ENCODE measurements around the gene ACER3.
A peak's percentile ranks its signal among the peaks of the same experiment; 100 is the strongest.
"Not testable (repeated sequence)": the region's sequence is repeated elsewhere in the genome, so short reads cannot be mapped to it uniquely, and the experiment has no call there.

Gene ACER3

GRCh38 chr11:76880314-76880713 lies 19.6 kb downstream of the ACER3 start:
- no peak for DNase-seq

GRCh38 chr11:76880956-76881355 lies 20.2 kb downstream of the ACER3 start:
- no peak for DNase-seq

GRCh38 chr11:76885390-76886097 lies 24.8 kb downstream of the ACER3 start:
- DNase-seq: no peak

- DNase-seq: no peak
These were observed 28.3 kb downstream of the ACER3 start for GRCh38 chr11:76888989-76889388.

- no peak for DNase-seq
These were observed 28.8 kb downstream of the ACER3 start for GRCh38 chr11:76889411-76889975.

GRCh38 chr11:76890329-76890728 lies 29.6 kb downstream of the ACER3 start:
- no peak for DNase-seq

GRCh38 chr11:76891285-76891684 lies 30.6 kb downstream of the ACER3 start:
- DNase-seq: no peak

- no peak for DNase-seq
These were observed 31.1 kb downstream of the ACER3 start for GRCh38 chr11:76891793-76892192.

- DNase-seq: no peak
These were observed 31.6 kb downstream of the ACER3 start for GRCh38 chr11:76892306-76892705.

GRCh38 chr11:76897233-76897632 lies 36.5 kb downstream of the ACER3 start:
- no peak for DNase-seq

- DNase-seq: no peak
These were observed 40.4 kb downstream of the ACER3 start for GRCh38 chr11:76901144-76901543.

- not testable (repeated sequence) for DNase-seq
These were observed 40.9 kb downstream of the ACER3 start for GRCh38 chr11:76901622-76902021.

GRCh38 chr11:76902121-76903014 lies 41.6 kb downstream of the ACER3 start:
- DNase-seq: no peak

- DNase-seq: no peak
These were observed 42.6 kb downstream of the ACER3 start for GRCh38 chr11:76903325-76903724.

GRCh38 chr11:76910620-76911414 lies 50.1 kb downstream of the ACER3 start:
- no peak for DNase-seq

- DNase-seq: no peak
These were observed 50.7 kb downstream of the ACER3 start for GRCh38 chr11:76911415-76911808.

- no peak for DNase-seq
These were observed 56.0 kb downstream of the ACER3 start for GRCh38 chr11:76916712-76917111.

- no peak for DNase-seq
These were observed 58.2 kb downstream of the ACER3 start for GRCh38 chr11:76918941-76919386.

- DNase-seq: no peak
These were observed 58.7 kb downstream of the ACER3 start for GRCh38 chr11:76919467-76919866.

- peak; percentile 45 for DNase-seq
These were observed 59.4 kb downstream of the ACER3 start for GRCh38 chr11:76919887-76920746.

- DNase-seq: no peak
These were observed 66.4 kb downstream of the ACER3 start for GRCh38 chr11:76927160-76927559.

- no peak for DNase-seq
These were observed 74.3 kb downstream of the ACER3 start for GRCh38 chr11:76935042-76935441.
